WTC11 (cell line): ENCODE data around the gene SLC22A15. TPM values are rescaled to one million over a fixed set of nuclear protein-coding genes. Genes with fewer than 3 reads are reported as not detected.
"Not testable (repeated sequence)": the region's sequence is repeated elsewhere in the genome, so short reads cannot be mapped to it uniquely, and the experiment has no call there.

Experiments
- ATAC-seq: fragments of 200-7000 bp; cut with Tn5 transposase; 2 replicates; pipeline ENCODE4 v1.10.0; 2021; ENCODE audit warnings: mild to moderate bottlenecking, moderate library complexity
- CTCF ChIA-PET: fragments of 300-600 bp; sonication (Branson Sonifier 250); formaldehyde crosslinking; loops from one replicate; lab custom pipeline; 2021; ENCODE audit warnings: antibody characterized with exemption; lab: Charles Lee
- POLR2A ChIA-PET: fragments of 350-600 bp; sonication (Branson Sonifier 250); formaldehyde crosslinking; loops from one replicate; lab custom pipeline; 2021; ENCODE audit warnings: antibody characterized with exemption; lab: Charles Lee
- DNase-seq: peaks from one replicate; pipeline ENCODE4 v3.0.0; 2021; ENCODE audit warnings: low spot score
- H3K27ac Mint-ChIP-seq: 2 replicates; pipeline ENCODE4 v1.8.0; 2021; ENCODE audit warnings: mixed read lengths
- H3K27me3 Mint-ChIP-seq: 2 replicates; pipeline ENCODE4 v1.8.0; 2021; ENCODE audit warnings: low read depth, mild to moderate bottlenecking, moderate library complexity, mixed read lengths
- H3K36me3 Mint-ChIP-seq: 2 replicates; pipeline ENCODE4 v1.8.0; 2021; ENCODE audit warnings: mixed read lengths
- H3K4me1 Mint-ChIP-seq: 2 replicates; pipeline ENCODE4 v1.8.0; 2022; ENCODE audit warnings: mixed read lengths
- H3K4me3 Mint-ChIP-seq: 2 replicates; pipeline ENCODE4 v1.8.0; 2021; ENCODE audit warnings: mild to moderate bottlenecking, moderate library complexity, mixed read lengths
- H3K9me3 Mint-ChIP-seq: 2 replicates; pipeline ENCODE4 v1.8.0; 2021; ENCODE audit warnings: mixed read lengths
- ESRRA ChIP-seq: sonication (generic); formaldehyde crosslinking; IDR thresholded peaks from 2 replicates; pipeline ENCODE4 v1.8.1; 2022; ENCODE audit warnings: mild to moderate bottlenecking, missing genetic modification reagents, borderline replicate concordance
- GRHL2 ChIP-seq: fragments of 250-450 bp; sonication (Bioruptor Pico); IDR thresholded peaks from 2 replicates; pipeline ENCODE4 v1.8.0; 2022; ENCODE audit warnings: mild to moderate bottlenecking, moderate library complexity; ENCODE audit not compliant: insufficient replicate concordance, severe bottlenecking
- NFYB ChIP-seq: sonication (generic); formaldehyde crosslinking; conservative IDR thresholded peaks from 2 replicates; pipeline ENCODE4 v1.8.0; 2022; ENCODE audit warnings: low read depth, missing genetic modification reagents
- NR1H2 ChIP-seq: sonication (generic); formaldehyde crosslinking; IDR thresholded peaks from 2 replicates; pipeline ENCODE4 v1.9.0; 2021; ENCODE audit warnings: mild to moderate bottlenecking, moderate library complexity, missing genetic modification reagents
- PRRX2 ChIP-seq: fragments of 250-450 bp; sonication (Bioruptor Pico); IDR thresholded peaks from 2 replicates; pipeline ENCODE4 v1.8.0; 2021; ENCODE audit warnings: mild to moderate bottlenecking
- SOX15 ChIP-seq: fragments of 250-450 bp; sonication (Bioruptor Pico); IDR thresholded peaks from 2 replicates; pipeline ENCODE4 v1.9.0; 2021; ENCODE audit warnings: mild to moderate bottlenecking
- TEAD4 ChIP-seq: sonication (generic); formaldehyde crosslinking; IDR thresholded peaks from 2 replicates; pipeline ENCODE4 v1.8.0; 2022; ENCODE audit warnings: mild to moderate bottlenecking, missing genetic modification reagents
- TP53 ChIP-seq: sonication (generic); formaldehyde crosslinking; IDR thresholded peaks from 2 replicates; pipeline ENCODE4 v1.8.1; 2023; ENCODE audit warnings: mild to moderate bottlenecking, missing genetic modification reagents
- ZNF232 ChIP-seq: sonication (generic); formaldehyde crosslinking; IDR thresholded peaks from 2 replicates; pipeline ENCODE4 v1.8.0; 2022; ENCODE audit warnings: mild to moderate bottlenecking, missing genetic modification reagents
- total RNA-seq: library from RNA; stranded (reverse); gene quantifications from 3 replicates; pipeline ENCODE4 v1.2.3, GENCODE V29; 2021
- TF ChIP-seq, protein P1 (sequence below): sonication (generic); formaldehyde crosslinking; IDR thresholded peaks from 2 replicates; pipeline ENCODE4 v1.8.1; 2023; ENCODE audit warnings: mild to moderate bottlenecking, missing genetic modification reagents
- TF ChIP-seq, protein P2 (sequence below): fragments of 250-450 bp; sonication (Bioruptor Pico); IDR thresholded peaks from 2 replicates; pipeline ENCODE4 v1.9.0; 2021; ENCODE audit warnings: mild to moderate bottlenecking, borderline replicate concordance
- TF ChIP-seq, protein P3 (sequence below): sonication (generic); formaldehyde crosslinking; IDR thresholded peaks from 2 replicates; pipeline ENCODE4 v1.8.1; 2023; ENCODE audit warnings: mild to moderate bottlenecking, missing genetic modification reagents, borderline replicate concordance
- TF ChIP-seq, protein P4 (sequence below): sonication (generic); formaldehyde crosslinking; IDR thresholded peaks from 2 replicates; pipeline ENCODE4 v1.8.0; 2023; ENCODE audit warnings: missing genetic modification reagents
- TF ChIP-seq, protein P5 (sequence below): sonication (generic); formaldehyde crosslinking; IDR thresholded peaks from 2 replicates; pipeline ENCODE4 v1.8.1; 2023; ENCODE audit warnings: mild to moderate bottlenecking, missing genetic modification reagents
- TF ChIP-seq, protein P6 (sequence below): sonication (generic); formaldehyde crosslinking; conservative IDR thresholded peaks from 2 replicates; pipeline ENCODE4 v1.8.1; 2022; ENCODE audit warnings: mild to moderate bottlenecking, missing genetic modification reagents
- TF ChIP-seq, protein P7 (sequence below): sonication (generic); formaldehyde crosslinking; IDR thresholded peaks from 2 replicates; pipeline ENCODE4 v1.8.1; 2022; ENCODE audit warnings: mild to moderate bottlenecking, moderate library complexity, missing genetic modification reagents

Gene SLC22A15
- total RNA-seq, 1 experiment from 2014 or later: 4.5 TPM

DNA sequence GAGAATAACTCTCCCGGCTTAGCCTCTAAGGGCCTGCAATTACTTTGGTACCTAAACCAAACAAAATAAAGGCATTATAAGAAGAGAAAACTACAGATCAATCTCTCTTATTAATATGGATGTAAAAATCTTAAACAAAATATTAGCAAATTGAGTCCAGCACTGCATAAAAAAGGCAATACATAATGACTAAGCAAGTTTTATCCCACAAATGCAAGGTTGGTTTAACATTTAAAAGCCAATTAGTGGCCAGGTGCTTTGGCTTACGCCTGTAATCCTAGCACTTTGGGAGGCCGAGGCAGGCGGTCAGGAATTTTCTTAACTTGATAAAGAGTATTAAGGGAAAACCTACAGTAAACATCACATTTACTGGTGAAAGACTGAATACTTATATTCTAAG lies 67.8 kb downstream of the SLC22A15 start:
- TF ChIP-seq, protein P1, sequence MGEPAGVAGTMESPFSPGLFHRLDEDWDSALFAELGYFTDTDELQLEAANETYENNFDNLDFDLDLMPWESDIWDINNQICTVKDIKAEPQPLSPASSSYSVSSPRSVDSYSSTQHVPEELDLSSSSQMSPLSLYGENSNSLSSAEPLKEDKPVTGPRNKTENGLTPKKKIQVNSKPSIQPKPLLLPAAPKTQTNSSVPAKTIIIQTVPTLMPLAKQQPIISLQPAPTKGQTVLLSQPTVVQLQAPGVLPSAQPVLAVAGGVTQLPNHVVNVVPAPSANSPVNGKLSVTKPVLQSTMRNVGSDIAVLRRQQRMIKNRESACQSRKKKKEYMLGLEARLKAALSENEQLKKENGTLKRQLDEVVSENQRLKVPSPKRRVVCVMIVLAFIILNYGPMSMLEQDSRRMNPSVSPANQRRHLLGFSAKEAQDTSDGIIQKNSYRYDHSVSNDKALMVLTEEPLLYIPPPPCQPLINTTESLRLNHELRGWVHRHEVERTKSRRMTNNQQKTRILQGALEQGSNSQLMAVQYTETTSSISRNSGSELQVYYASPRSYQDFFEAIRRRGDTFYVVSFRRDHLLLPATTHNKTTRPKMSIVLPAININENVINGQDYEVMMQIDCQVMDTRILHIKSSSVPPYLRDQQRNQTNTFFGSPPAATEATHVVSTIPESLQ (CRISPR knock-in tag): no peak
- no peak for TF ChIP-seq ESRRA (CRISPR knock-in tag)
- TF ChIP-seq TP53: no peak
- TF ChIP-seq PRRX2 (CRISPR knock-in tag): no peak
- TF ChIP-seq NR1H2 (CRISPR knock-in tag): no peak
- TF ChIP-seq NFYB: no peak
- TF ChIP-seq TEAD4 (CRISPR knock-in tag): no peak
- TF ChIP-seq, protein P2, sequence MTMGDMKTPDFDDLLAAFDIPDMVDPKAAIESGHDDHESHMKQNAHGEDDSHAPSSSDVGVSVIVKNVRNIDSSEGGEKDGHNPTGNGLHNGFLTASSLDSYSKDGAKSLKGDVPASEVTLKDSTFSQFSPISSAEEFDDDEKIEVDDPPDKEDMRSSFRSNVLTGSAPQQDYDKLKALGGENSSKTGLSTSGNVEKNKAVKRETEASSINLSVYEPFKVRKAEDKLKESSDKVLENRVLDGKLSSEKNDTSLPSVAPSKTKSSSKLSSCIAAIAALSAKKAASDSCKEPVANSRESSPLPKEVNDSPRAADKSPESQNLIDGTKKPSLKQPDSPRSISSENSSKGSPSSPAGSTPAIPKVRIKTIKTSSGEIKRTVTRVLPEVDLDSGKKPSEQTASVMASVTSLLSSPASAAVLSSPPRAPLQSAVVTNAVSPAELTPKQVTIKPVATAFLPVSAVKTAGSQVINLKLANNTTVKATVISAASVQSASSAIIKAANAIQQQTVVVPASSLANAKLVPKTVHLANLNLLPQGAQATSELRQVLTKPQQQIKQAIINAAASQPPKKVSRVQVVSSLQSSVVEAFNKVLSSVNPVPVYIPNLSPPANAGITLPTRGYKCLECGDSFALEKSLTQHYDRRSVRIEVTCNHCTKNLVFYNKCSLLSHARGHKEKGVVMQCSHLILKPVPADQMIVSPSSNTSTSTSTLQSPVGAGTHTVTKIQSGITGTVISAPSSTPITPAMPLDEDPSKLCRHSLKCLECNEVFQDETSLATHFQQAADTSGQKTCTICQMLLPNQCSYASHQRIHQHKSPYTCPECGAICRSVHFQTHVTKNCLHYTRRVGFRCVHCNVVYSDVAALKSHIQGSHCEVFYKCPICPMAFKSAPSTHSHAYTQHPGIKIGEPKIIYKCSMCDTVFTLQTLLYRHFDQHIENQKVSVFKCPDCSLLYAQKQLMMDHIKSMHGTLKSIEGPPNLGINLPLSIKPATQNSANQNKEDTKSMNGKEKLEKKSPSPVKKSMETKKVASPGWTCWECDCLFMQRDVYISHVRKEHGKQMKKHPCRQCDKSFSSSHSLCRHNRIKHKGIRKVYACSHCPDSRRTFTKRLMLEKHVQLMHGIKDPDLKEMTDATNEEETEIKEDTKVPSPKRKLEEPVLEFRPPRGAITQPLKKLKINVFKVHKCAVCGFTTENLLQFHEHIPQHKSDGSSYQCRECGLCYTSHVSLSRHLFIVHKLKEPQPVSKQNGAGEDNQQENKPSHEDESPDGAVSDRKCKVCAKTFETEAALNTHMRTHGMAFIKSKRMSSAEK (CRISPR knock-in tag): no peak
- TF ChIP-seq, protein P3, sequence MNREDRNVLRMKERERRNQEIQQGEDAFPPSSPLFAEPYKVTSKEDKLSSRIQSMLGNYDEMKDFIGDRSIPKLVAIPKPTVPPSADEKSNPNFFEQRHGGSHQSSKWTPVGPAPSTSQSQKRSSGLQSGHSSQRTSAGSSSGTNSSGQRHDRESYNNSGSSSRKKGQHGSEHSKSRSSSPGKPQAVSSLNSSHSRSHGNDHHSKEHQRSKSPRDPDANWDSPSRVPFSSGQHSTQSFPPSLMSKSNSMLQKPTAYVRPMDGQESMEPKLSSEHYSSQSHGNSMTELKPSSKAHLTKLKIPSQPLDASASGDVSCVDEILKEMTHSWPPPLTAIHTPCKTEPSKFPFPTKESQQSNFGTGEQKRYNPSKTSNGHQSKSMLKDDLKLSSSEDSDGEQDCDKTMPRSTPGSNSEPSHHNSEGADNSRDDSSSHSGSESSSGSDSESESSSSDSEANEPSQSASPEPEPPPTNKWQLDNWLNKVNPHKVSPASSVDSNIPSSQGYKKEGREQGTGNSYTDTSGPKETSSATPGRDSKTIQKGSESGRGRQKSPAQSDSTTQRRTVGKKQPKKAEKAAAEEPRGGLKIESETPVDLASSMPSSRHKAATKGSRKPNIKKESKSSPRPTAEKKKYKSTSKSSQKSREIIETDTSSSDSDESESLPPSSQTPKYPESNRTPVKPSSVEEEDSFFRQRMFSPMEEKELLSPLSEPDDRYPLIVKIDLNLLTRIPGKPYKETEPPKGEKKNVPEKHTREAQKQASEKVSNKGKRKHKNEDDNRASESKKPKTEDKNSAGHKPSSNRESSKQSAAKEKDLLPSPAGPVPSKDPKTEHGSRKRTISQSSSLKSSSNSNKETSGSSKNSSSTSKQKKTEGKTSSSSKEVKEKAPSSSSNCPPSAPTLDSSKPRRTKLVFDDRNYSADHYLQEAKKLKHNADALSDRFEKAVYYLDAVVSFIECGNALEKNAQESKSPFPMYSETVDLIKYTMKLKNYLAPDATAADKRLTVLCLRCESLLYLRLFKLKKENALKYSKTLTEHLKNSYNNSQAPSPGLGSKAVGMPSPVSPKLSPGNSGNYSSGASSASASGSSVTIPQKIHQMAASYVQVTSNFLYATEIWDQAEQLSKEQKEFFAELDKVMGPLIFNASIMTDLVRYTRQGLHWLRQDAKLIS: no peak
- ChIA-PET POLR2A (no interaction called here), CTCF (no interaction called here)
- ATAC-seq (no peak), DNase-seq (no peak)
- Mint-ChIP-seq H3K27ac (no peak overlapping the region), H3K4me3 (no peak overlapping the region), H3K9me3 (peaks cover 37% of the 10 kb centered on the region), H3K4me1 (no peaks in the 10 kb centered on the region), H3K27me3 (no peaks in the 10 kb centered on the region; the same call in 1 of the 2 replicates), H3K36me3 (peaks cover 37% of the 10 kb centered on the region)

DNA sequence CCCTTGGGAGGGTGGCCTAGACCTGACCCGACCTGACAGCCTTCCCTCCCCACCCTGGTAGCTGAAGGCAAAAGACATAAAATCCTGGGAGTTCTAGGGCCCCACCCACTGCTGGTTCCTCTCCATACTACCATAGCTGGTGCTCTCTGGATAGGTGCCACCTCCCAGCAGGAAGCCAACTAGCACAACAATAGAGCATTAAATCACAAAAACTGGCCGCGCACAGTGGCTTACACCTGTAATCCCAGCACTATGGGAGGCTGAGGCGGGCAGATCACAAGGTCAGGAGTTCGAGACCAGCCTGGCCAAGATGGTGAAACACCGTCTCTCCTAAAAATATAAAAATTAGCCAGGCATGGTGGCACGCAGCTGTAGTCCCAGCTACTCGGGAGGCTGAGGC lies 70.6 kb downstream of the SLC22A15 start:
- H3K4me3 Mint-ChIP-seq, POLR2A ChIA-PET, H3K4me1 Mint-ChIP-seq, H3K27ac Mint-ChIP-seq, DNase-seq, ATAC-seq, H3K27me3 Mint-ChIP-seq: not testable (repeated sequence)
- Mint-ChIP-seq H3K36me3 (peaks cover 65% of the 10 kb centered on the region), H3K9me3 (peaks cover 65% of the 10 kb centered on the region)
- CTCF ChIA-PET: interaction anchor here (1.0 kb wide), 1 partner anchor 340 kb away, joined by 4 read pairs; no protein-coding TSS in a partner anchor

DNA sequence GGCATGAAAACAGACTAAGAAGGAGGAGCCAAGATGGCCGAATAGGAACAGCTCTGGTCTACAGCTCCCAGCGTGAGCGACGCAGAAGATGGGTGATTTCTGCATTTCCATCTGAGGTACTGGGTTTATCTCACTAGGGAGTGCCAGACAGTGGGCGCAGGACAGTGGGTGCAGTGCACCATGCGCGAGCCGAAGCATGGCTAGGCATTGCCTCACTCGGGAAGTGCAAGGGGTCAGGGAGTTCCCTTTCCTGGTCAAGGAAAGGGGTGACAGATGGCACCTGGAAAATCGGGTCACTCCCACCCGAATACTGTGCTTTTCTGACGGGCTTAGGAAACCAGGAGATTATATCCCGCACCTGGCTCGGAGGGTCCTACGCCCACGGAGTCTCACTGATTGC lies 75.6 kb downstream of the SLC22A15 start:
- H3K4me1 Mint-ChIP-seq, DNase-seq, ATAC-seq, H3K27ac Mint-ChIP-seq, POLR2A ChIA-PET, H3K4me3 Mint-ChIP-seq, CTCF ChIA-PET: not testable (repeated sequence)
- peaks cover 64% of the 10 kb centered on the region for H3K9me3 Mint-ChIP-seq
- H3K36me3 Mint-ChIP-seq: peaks cover 70% of the 10 kb centered on the region
- peaks cover 19% of the 10 kb centered on the region for H3K27me3 Mint-ChIP-seq

DNA sequence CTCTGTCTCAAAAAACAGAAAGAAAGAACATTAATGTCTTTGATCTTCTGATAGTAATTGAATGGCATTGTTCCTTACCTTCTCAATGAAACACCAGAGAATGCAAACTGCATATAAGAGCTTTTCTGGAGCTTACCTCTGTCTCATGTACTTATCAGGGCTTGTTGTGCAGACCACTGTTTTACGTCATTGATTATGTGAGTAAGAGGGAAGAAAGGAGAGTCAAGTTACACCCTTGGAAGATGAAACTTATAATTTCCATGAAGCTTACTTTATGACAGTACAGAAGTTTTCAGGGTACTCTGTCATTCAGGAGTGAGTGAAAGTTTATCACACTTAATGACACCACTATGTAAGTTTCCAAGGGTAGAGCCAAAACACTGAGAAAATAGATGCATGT lies 85.9 kb downstream of the SLC22A15 start:
- Mint-ChIP-seq H3K27ac (no peak overlapping the region), H3K27me3 (no peaks in the 10 kb centered on the region), H3K4me3 (no peak overlapping the region), H3K9me3 (peaks cover 23% of the 10 kb centered on the region), H3K36me3 (peaks cover 21% of the 10 kb centered on the region), H3K4me1 (no peaks in the 10 kb centered on the region)
- DNase-seq (no peak), ATAC-seq (no peak)
- ChIA-PET CTCF (interaction anchor here (1.4 kb wide), 1 partner anchor 423 kb away, joined by 3 read pairs; no protein-coding TSS in a partner anchor), POLR2A (no interaction called here)
- no peak for TF ChIP-seq ZNF232 (CRISPR knock-in tag)
- no peak for TF ChIP-seq SOX15 (CRISPR knock-in tag)
- TF ChIP-seq, protein P4, sequence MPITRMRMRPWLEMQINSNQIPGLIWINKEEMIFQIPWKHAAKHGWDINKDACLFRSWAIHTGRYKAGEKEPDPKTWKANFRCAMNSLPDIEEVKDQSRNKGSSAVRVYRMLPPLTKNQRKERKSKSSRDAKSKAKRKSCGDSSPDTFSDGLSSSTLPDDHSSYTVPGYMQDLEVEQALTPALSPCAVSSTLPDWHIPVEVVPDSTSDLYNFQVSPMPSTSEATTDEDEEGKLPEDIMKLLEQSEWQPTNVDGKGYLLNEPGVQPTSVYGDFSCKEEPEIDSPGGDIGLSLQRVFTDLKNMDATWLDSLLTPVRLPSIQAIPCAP (CRISPR knock-in tag): no peak
- TF ChIP-seq, protein P5, sequence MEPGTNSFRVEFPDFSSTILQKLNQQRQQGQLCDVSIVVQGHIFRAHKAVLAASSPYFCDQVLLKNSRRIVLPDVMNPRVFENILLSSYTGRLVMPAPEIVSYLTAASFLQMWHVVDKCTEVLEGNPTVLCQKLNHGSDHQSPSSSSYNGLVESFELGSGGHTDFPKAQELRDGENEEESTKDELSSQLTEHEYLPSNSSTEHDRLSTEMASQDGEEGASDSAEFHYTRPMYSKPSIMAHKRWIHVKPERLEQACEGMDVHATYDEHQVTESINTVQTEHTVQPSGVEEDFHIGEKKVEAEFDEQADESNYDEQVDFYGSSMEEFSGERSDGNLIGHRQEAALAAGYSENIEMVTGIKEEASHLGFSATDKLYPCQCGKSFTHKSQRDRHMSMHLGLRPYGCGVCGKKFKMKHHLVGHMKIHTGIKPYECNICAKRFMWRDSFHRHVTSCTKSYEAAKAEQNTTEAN (CRISPR knock-in tag): no peak
- TF ChIP-seq, protein P6, sequence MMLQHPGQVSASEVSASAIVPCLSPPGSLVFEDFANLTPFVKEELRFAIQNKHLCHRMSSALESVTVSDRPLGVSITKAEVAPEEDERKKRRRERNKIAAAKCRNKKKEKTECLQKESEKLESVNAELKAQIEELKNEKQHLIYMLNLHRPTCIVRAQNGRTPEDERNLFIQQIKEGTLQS (CRISPR knock-in tag): no peak
- TF ChIP-seq, protein P7, sequence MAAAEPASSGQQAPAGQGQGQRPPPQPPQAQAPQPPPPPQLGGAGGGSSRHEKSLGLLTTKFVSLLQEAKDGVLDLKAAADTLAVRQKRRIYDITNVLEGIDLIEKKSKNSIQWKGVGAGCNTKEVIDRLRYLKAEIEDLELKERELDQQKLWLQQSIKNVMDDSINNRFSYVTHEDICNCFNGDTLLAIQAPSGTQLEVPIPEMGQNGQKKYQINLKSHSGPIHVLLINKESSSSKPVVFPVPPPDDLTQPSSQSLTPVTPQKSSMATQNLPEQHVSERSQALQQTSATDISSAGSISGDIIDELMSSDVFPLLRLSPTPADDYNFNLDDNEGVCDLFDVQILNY (CRISPR knock-in tag): no peak
- TF ChIP-seq GRHL2: no peak
